Measurements from ENCODE around the gene MZF1. TPM values are rescaled to one million over a fixed set of nuclear protein-coding genes. Genes with fewer than 3 reads are reported as not detected.

Gene MZF1
- total and polyA plus RNA-seq, 2 donors = 9.0 to 24.7 TPM

- peak overlapping the region; percentile 52 to 69 for H3K4me3 ChIP-seq (ENCODE audit: low read length in 2 of 2)
- 44% methylated on average over 24 of the region's 24 CpGs for WGBS
- H3K9me3 ChIP-seq (ENCODE audit: control insufficient read depth in 2 of 2, insufficient read depth in 1 of 2, low read length in 1 of 2) = peaks cover 0 to 5% of the 10 kb centered on the region in 2 donors
- peaks cover 25 to 30% of the 10 kb centered on the region in 2 donors for H3K4me1 ChIP-seq (ENCODE audit: control insufficient read depth in 2 of 2, insufficient read depth in 2 of 2, low read length in 2 of 2)
- no peaks in the 10 kb centered on the region for H3K27me3 ChIP-seq (ENCODE audit: control insufficient read depth in 2 of 2, insufficient read depth in 1 of 2, low read length in 1 of 2)
- peak overlapping the region; percentile 70 to 98 for H3K27ac ChIP-seq (ENCODE audit: low read depth in 1 of 2, low read length in 1 of 2)
- DNase-seq (ENCODE audit: low read depth in 6 of 9, low spot score in 9 of 9) = no peak
- peaks cover 20 to 31% of the 10 kb centered on the region in 2 donors for H3K36me3 ChIP-seq (ENCODE audit: control insufficient read depth in 2 of 2, insufficient read depth in 2 of 2, low read length in 1 of 2)
These were observed 913 bp downstream of the MZF1 start for GRCh38 chr19:58572026-58572817.

GRCh38 chr19:58571575-58571947 is 1.6 kb downstream of the MZF1 start:
- peaks cover 0 to 5% of the 10 kb centered on the region in 2 donors for H3K9me3 ChIP-seq (ENCODE audit: control insufficient read depth in 2 of 2, insufficient read depth in 1 of 2, low read length in 1 of 2)
- peaks cover 23 to 37% of the 10 kb centered on the region in 2 donors for H3K36me3 ChIP-seq (ENCODE audit: control insufficient read depth in 2 of 2, insufficient read depth in 2 of 2, low read length in 1 of 2)
- no peak for DNase-seq (ENCODE audit: low read depth in 6 of 9, low spot score in 9 of 9)
- no peaks in the 10 kb centered on the region for H3K27me3 ChIP-seq (ENCODE audit: control insufficient read depth in 2 of 2, insufficient read depth in 1 of 2, low read length in 1 of 2)
- 98% methylated on average over 8 of the region's 8 CpGs for WGBS
- peaks cover 25 to 30% of the 10 kb centered on the region in 2 donors for H3K4me1 ChIP-seq (ENCODE audit: control insufficient read depth in 2 of 2, insufficient read depth in 2 of 2, low read length in 2 of 2)
- no peak overlapping the region for H3K27ac ChIP-seq (ENCODE audit: low read depth in 1 of 2, low read length in 1 of 2)
- H3K4me3 ChIP-seq (ENCODE audit: low read length in 2 of 2) = no peak overlapping the region

- 98% methylated on average over 25 of the region's 25 CpGs for WGBS
- H3K36me3 ChIP-seq (ENCODE audit: control insufficient read depth in 2 of 2, insufficient read depth in 2 of 2, low read length in 1 of 2) = peaks cover 23 to 39% of the 10 kb centered on the region in 2 donors
- H3K9me3 ChIP-seq (ENCODE audit: control insufficient read depth in 2 of 2, insufficient read depth in 1 of 2, low read length in 1 of 2) = peaks cover 0 to 5% of the 10 kb centered on the region in 2 donors
- H3K27me3 ChIP-seq (ENCODE audit: control insufficient read depth in 2 of 2, insufficient read depth in 1 of 2, low read length in 1 of 2) = no peaks in the 10 kb centered on the region
- H3K4me3 ChIP-seq (ENCODE audit: low read length in 2 of 2) = no peak overlapping the region
- no peak overlapping the region for H3K27ac ChIP-seq (ENCODE audit: low read depth in 1 of 2, low read length in 1 of 2)
- no peak for DNase-seq (ENCODE audit: low read depth in 6 of 9, low spot score in 9 of 9)
- peaks cover 24 to 28% of the 10 kb centered on the region in 2 donors for H3K4me1 ChIP-seq (ENCODE audit: control insufficient read depth in 2 of 2, insufficient read depth in 2 of 2, low read length in 2 of 2)
These were observed 2.2 kb downstream of the MZF1 start for GRCh38 chr19:58570770-58571574.

GRCh38 chr19:58569943-58570670 is 3.0 kb downstream of the MZF1 start:
- Histone ChIP-seq H3K27ac (ENCODE audit: low read depth in 1 of 2, low read length in 1 of 2) (no peak overlapping the region), H3K4me3 (ENCODE audit: low read length in 2 of 2) (no peak overlapping the region), H3K36me3 (ENCODE audit: control insufficient read depth in 2 of 2, insufficient read depth in 2 of 2, low read length in 1 of 2) (peaks cover 23 to 39% of the 10 kb centered on the region in 2 donors), H3K9me3 (ENCODE audit: control insufficient read depth in 2 of 2, insufficient read depth in 1 of 2, low read length in 1 of 2) (no peaks in the 10 kb centered on the region), H3K4me1 (ENCODE audit: control insufficient read depth in 2 of 2, insufficient read depth in 2 of 2, low read length in 2 of 2) (peaks cover 21 to 23% of the 10 kb centered on the region in 2 donors), H3K27me3 (ENCODE audit: control insufficient read depth in 2 of 2, insufficient read depth in 1 of 2, low read length in 1 of 2) (no peaks in the 10 kb centered on the region)
- no peak for DNase-seq (ENCODE audit: low read depth in 6 of 9, low spot score in 9 of 9)
- 97% methylated on average over 8 of the region's 8 CpGs for WGBS

- Histone ChIP-seq H3K4me3 (ENCODE audit: low read length in 2 of 2) (no peak overlapping the region), H3K27ac (ENCODE audit: low read depth in 1 of 2, low read length in 1 of 2) (no peak overlapping the region), H3K27me3 (ENCODE audit: control insufficient read depth in 2 of 2, insufficient read depth in 1 of 2, low read length in 1 of 2) (no peaks in the 10 kb centered on the region), H3K36me3 (ENCODE audit: control insufficient read depth in 2 of 2, insufficient read depth in 2 of 2, low read length in 1 of 2) (peaks cover 23 to 39% of the 10 kb centered on the region in 2 donors), H3K4me1 (ENCODE audit: control insufficient read depth in 2 of 2, insufficient read depth in 2 of 2, low read length in 2 of 2) (peaks cover 16 to 19% of the 10 kb centered on the region in 2 donors), H3K9me3 (ENCODE audit: control insufficient read depth in 2 of 2, insufficient read depth in 1 of 2, low read length in 1 of 2) (no peaks in the 10 kb centered on the region)
- DNase-seq (ENCODE audit: low read depth in 6 of 9, low spot score in 9 of 9) = no peak
- WGBS = 99% methylated on average over 6 of the region's 6 CpGs
These were observed 3.8 kb downstream of the MZF1 start for GRCh38 chr19:58569191-58569942.

- Histone ChIP-seq H3K27ac (ENCODE audit: low read depth in 1 of 2, low read length in 1 of 2) (no peak overlapping the region), H3K4me1 (ENCODE audit: control insufficient read depth in 2 of 2, insufficient read depth in 2 of 2, low read length in 2 of 2) (peaks cover 9 to 15% of the 10 kb centered on the region in 2 donors), H3K9me3 (ENCODE audit: control insufficient read depth in 2 of 2, insufficient read depth in 1 of 2, low read length in 1 of 2) (no peaks in the 10 kb centered on the region), H3K27me3 (ENCODE audit: control insufficient read depth in 2 of 2, insufficient read depth in 1 of 2, low read length in 1 of 2) (peaks cover 5% of the 10 kb centered on the region in 2 donors), H3K36me3 (ENCODE audit: control insufficient read depth in 2 of 2, insufficient read depth in 2 of 2, low read length in 1 of 2) (peaks cover 23 to 39% of the 10 kb centered on the region in 2 donors), H3K4me3 (ENCODE audit: low read length in 2 of 2) (no peak overlapping the region)
- DNase-seq (ENCODE audit: low read depth in 6 of 9, low spot score in 9 of 9) = no peak
- 98% methylated on average over 4 of the region's 4 CpGs for WGBS
These were observed 4.5 kb downstream of the MZF1 start for GRCh38 chr19:58568453-58569130.

- H3K27me3 ChIP-seq (ENCODE audit: control insufficient read depth in 2 of 2, insufficient read depth in 1 of 2, low read length in 1 of 2) = peaks cover 18 to 21% of the 10 kb centered on the region in 2 donors
- no peak for DNase-seq (ENCODE audit: low read depth in 6 of 9, low spot score in 9 of 9)
- WGBS = over 99% methylated on average over 5 of the region's 5 CpGs
- no peaks in the 10 kb centered on the region for H3K9me3 ChIP-seq (ENCODE audit: control insufficient read depth in 2 of 2, insufficient read depth in 1 of 2, low read length in 1 of 2)
- no peak overlapping the region for H3K27ac ChIP-seq (ENCODE audit: low read depth in 1 of 2, low read length in 1 of 2)
- H3K36me3 ChIP-seq (ENCODE audit: control insufficient read depth in 2 of 2, insufficient read depth in 2 of 2, low read length in 1 of 2) = peaks cover 23 to 39% of the 10 kb centered on the region in 2 donors
- no peak overlapping the region for H3K4me3 ChIP-seq (ENCODE audit: low read length in 2 of 2)
- H3K4me1 ChIP-seq (ENCODE audit: control insufficient read depth in 2 of 2, insufficient read depth in 2 of 2, low read length in 2 of 2) = peaks cover 15 to 20% of the 10 kb centered on the region in 2 donors
These were observed 6.1 kb downstream of the MZF1 start for GRCh38 chr19:58566989-58567388.

GRCh38 chr19:58563823-58564222 is 9.3 kb downstream of the MZF1 start:
- Histone ChIP-seq H3K9me3 (ENCODE audit: control insufficient read depth in 2 of 2, insufficient read depth in 1 of 2, low read length in 1 of 2) (no peaks in the 10 kb centered on the region), H3K27ac (ENCODE audit: low read depth in 1 of 2, low read length in 1 of 2) (no peak overlapping the region), H3K27me3 (ENCODE audit: control insufficient read depth in 2 of 2, insufficient read depth in 1 of 2, low read length in 1 of 2) (peaks cover 21 to 37% of the 10 kb centered on the region in 2 donors), H3K4me1 (ENCODE audit: control insufficient read depth in 2 of 2, insufficient read depth in 2 of 2, low read length in 2 of 2) (peaks cover 22 to 33% of the 10 kb centered on the region in 2 donors), H3K4me3 (ENCODE audit: low read length in 2 of 2) (no peak overlapping the region), H3K36me3 (ENCODE audit: control insufficient read depth in 2 of 2, insufficient read depth in 2 of 2, low read length in 1 of 2) (peaks cover 7 to 14% of the 10 kb centered on the region in 2 donors)
- 89% methylated on average over 6 of the region's 6 CpGs for WGBS
- DNase-seq (ENCODE audit: low read depth in 6 of 9, low spot score in 9 of 9) = no peak
